ENCODE data around the gene GNAS. TPM values are rescaled to one million over a fixed set of nuclear protein-coding genes. Genes with fewer than 3 reads are reported as not detected.

GNAS gene
- total and polyA plus RNA-seq, 4 donors, result 115 to 360 (median 277) TPM

- DNase-seq (ENCODE audit: low spot score), result no peak
- TF ChIP-seq HNF4G (IDR thresholded peaks at IDR 0.05), result no peak
- no peaks in the 10 kb centered on the region for H3K9me3 ChIP-seq (ENCODE audit: control insufficient read depth in 4 of 4, low read length in 3 of 4)
- no peak overlapping the region for H3K9ac ChIP-seq (ENCODE audit: low read depth in 1 of 2, low read length in 2 of 2)
- no peak overlapping the region for H3K27ac ChIP-seq (ENCODE audit: low read depth in 1 of 2, low read length in 2 of 2)
- no peaks in the 10 kb centered on the region for H3K27me3 ChIP-seq (ENCODE audit: control insufficient read depth in 4 of 4, insufficient read depth in 4 of 4, low read length in 3 of 4)
- WGBS, result 83% methylated on average over 10 of the region's 10 CpGs
- H3K4me1 ChIP-seq (ENCODE audit: control insufficient read depth in 4 of 4, insufficient read depth in 4 of 4, low read length in 3 of 4), result no peaks in the 10 kb centered on the region
- H3K4me3 ChIP-seq (ENCODE audit: low read depth in 1 of 3, low read length in 3 of 3), result no peak overlapping the region
- H3K36me3 ChIP-seq (ENCODE audit: control insufficient read depth in 4 of 4, insufficient read depth in 3 of 4, low read depth in 1 of 4, low read length in 3 of 4), result no peaks in the 10 kb centered on the region
Measured at GRCh38 chr20:58810879-58811250, 41.7 kb upstream of the GNAS start.

DNA sequence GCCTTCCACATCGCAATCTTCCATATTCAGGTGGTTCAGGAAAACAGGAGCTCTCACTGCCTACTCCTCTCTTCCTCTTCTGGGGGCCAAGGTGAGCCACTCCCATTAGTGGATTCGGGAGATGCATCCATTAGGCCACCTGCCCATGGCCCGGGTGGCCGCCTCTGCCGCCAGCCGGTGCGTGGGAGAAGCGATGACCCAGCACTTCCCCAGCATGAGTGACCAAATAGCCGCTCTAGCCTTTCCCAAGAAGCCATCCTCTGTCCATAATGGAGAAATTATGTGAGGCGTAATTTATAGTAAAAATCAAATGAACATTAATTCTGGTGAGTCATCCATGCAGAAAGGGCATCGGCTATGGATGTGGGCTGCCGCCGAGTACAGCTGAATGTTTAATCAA is 41.2 kb upstream of the GNAS start:
- WGBS, result 94% methylated on average over 13 of the region's 13 CpGs
- Histone ChIP-seq H3K27me3 (ENCODE audit: control insufficient read depth in 4 of 4, insufficient read depth in 4 of 4, low read length in 3 of 4) (no peaks in the 10 kb centered on the region), H3K9me3 (ENCODE audit: control insufficient read depth in 4 of 4, low read length in 3 of 4) (no peaks in the 10 kb centered on the region), H3K36me3 (ENCODE audit: control insufficient read depth in 4 of 4, insufficient read depth in 3 of 4, low read depth in 1 of 4, low read length in 3 of 4) (no peaks in the 10 kb centered on the region), H3K27ac (ENCODE audit: low read depth in 1 of 2, low read length in 2 of 2) (no peak overlapping the region), H3K9ac (ENCODE audit: low read depth in 1 of 2, low read length in 2 of 2) (no peak overlapping the region), H3K4me1 (ENCODE audit: control insufficient read depth in 4 of 4, insufficient read depth in 4 of 4, low read length in 3 of 4) (no peaks in the 10 kb centered on the region), H3K4me3 (ENCODE audit: low read depth in 1 of 3, low read length in 3 of 3) (no peak overlapping the region)
- no peak for DNase-seq (ENCODE audit: low spot score)
- TF ChIP-seq HNF4A (conservative IDR thresholded peaks at IDR 0.05) (no peak), MAX (IDR thresholded peaks at IDR 0.05) (no peak), SP1 (IDR thresholded peaks at IDR 0.05) (no peak), FOXA2 (IDR thresholded peaks at IDR 0.05) (no peak), CTCF (IDR thresholded peaks at IDR 0.05; ENCODE audit: low read depth, low read length, missing input control) (no peak), YY1 (IDR thresholded peaks at IDR 0.05) (no peak), NR2F2 (IDR thresholded peaks at IDR 0.05) (no peak), ZBTB33 (IDR thresholded peaks at IDR 0.05) (no peak), RXRA (IDR thresholded peaks at IDR 0.05) (no peak), HNF4G (IDR thresholded peaks at IDR 0.05) (no peak), FOXA1 (IDR thresholded peaks at IDR 0.05) (no peak)
- TF ChIP-seq, protein P1, sequence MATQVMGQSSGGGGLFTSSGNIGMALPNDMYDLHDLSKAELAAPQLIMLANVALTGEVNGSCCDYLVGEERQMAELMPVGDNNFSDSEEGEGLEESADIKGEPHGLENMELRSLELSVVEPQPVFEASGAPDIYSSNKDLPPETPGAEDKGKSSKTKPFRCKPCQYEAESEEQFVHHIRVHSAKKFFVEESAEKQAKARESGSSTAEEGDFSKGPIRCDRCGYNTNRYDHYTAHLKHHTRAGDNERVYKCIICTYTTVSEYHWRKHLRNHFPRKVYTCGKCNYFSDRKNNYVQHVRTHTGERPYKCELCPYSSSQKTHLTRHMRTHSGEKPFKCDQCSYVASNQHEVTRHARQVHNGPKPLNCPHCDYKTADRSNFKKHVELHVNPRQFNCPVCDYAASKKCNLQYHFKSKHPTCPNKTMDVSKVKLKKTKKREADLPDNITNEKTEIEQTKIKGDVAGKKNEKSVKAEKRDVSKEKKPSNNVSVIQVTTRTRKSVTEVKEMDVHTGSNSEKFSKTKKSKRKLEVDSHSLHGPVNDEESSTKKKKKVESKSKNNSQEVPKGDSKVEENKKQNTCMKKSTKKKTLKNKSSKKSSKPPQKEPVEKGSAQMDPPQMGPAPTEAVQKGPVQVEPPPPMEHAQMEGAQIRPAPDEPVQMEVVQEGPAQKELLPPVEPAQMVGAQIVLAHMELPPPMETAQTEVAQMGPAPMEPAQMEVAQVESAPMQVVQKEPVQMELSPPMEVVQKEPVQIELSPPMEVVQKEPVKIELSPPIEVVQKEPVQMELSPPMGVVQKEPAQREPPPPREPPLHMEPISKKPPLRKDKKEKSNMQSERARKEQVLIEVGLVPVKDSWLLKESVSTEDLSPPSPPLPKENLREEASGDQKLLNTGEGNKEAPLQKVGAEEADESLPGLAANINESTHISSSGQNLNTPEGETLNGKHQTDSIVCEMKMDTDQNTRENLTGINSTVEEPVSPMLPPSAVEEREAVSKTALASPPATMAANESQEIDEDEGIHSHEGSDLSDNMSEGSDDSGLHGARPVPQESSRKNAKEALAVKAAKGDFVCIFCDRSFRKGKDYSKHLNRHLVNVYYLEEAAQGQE (IDR thresholded peaks at IDR 0.05), result no peak

Measured in liver (tissue), 9 donors.